Keratinocyte (primary cell): ENCODE measurements around the gene CARD9. TPM values are rescaled to one million over a fixed set of nuclear protein-coding genes. Genes with fewer than 3 reads are reported as not detected.

Experiments
- DNase-seq: peaks from one replicate; pipeline ENCODE4 v3.0.0-alpha.2; 2011; ENCODE audit warnings: low read depth, missing footprints, low spot score
- FAIRE-seq: peaks from 2 replicates; lab custom pipeline; 2011; peaks lifted over from hg19 to GRCh38; lab: Jason Lieb, UNC
- H2AFZ ChIP-seq: 2 replicates; pipeline ENCODE4 v1.6.0; 2012; ENCODE audit warnings: low read length, control low read depth, inconsistent platforms; ENCODE audit not compliant: control insufficient read depth
- H3K27ac ChIP-seq: 2 replicates; pipeline ENCODE4 v1.5.1; 2011; ENCODE audit warnings: low read length; ENCODE audit not compliant: control insufficient read depth, insufficient read depth
- H3K27me3 ChIP-seq: 3 replicates; pipeline ENCODE4 v1.6.0; 2011; ENCODE audit warnings: low read length; ENCODE audit not compliant: control insufficient read depth, insufficient read depth; ENCODE audit errors: extremely low read depth
- H3K36me3 ChIP-seq, 2 experiments: 2 replicates in 1 of 2; 3 replicates in 1 of 2; pipeline ENCODE4 v1.5.1; 2011; ENCODE audit warnings: low read length in 2 of 2, mild to moderate bottlenecking in 1 of 2; ENCODE audit not compliant: control insufficient read depth in 2 of 2, insufficient read depth in 2 of 2; ENCODE audit errors: extremely low read depth in 1 of 2
- H3K4me1 ChIP-seq: 3 replicates; pipeline ENCODE4 v1.5.1; 2011; ENCODE audit warnings: low read length; ENCODE audit not compliant: control insufficient read depth, insufficient read depth; ENCODE audit errors: extremely low read depth
- H3K4me2 ChIP-seq: 3 replicates; pipeline ENCODE4 v1.6.0; 2011; ENCODE audit warnings: low read depth, low read length; ENCODE audit not compliant: control insufficient read depth, insufficient read depth; ENCODE audit errors: extremely low read depth
- H3K4me3 ChIP-seq, 3 experiments: fragments of 200-600 bp in 1 of 3; sonication (generic) in 1 of 3; 2 replicates in 2 of 3; 3 replicates in 1 of 3; pipeline ENCODE4 v1.5.1; 2011 to 2016; ENCODE audit warnings: low read length in 3 of 3, mild to moderate bottlenecking in 3 of 3, control low read depth in 2 of 3, inconsistent platforms in 1 of 3, low read depth in 1 of 3, mixed read lengths in 1 of 3, mixed run types in 1 of 3, moderate library complexity in 1 of 3; ENCODE audit not compliant: control insufficient read depth in 2 of 3, insufficient read depth in 2 of 3; ENCODE audit errors: extremely low read depth in 1 of 3
- H3K79me2 ChIP-seq: 2 replicates; pipeline ENCODE4 v1.6.0; 2012; ENCODE audit warnings: low read length; ENCODE audit not compliant: control insufficient read depth, insufficient read depth
- H3K9ac ChIP-seq: 3 replicates; pipeline ENCODE4 v1.6.0; 2011; ENCODE audit warnings: low read length; ENCODE audit not compliant: control insufficient read depth, insufficient read depth; ENCODE audit errors: extremely low read depth
- H3K9me1 ChIP-seq: 3 replicates; pipeline ENCODE4 v1.6.0; 2011; ENCODE audit warnings: low read length; ENCODE audit not compliant: control insufficient read depth, insufficient read depth; ENCODE audit errors: extremely low read depth
- H3K9me3 ChIP-seq: 2 replicates; pipeline ENCODE4 v1.5.1; 2012; ENCODE audit warnings: low read depth, low read length; ENCODE audit not compliant: control insufficient read depth
- H4K20me1 ChIP-seq: 3 replicates; pipeline ENCODE4 v1.6.0; 2011; ENCODE audit warnings: low read length; ENCODE audit not compliant: control insufficient read depth, insufficient read depth; ENCODE audit errors: extremely low read depth
- CTCF ChIP-seq, 3 experiments: IDR thresholded peaks in 1 of 3; conservative IDR thresholded peaks in 1 of 3; optimal IDR thresholded peaks in 1 of 3; 2 replicates in 2 of 3; 3 replicates in 1 of 3; pipeline versions ENCODE3 to v1.5.1; 2011; ENCODE audit warnings: low read length in 3 of 3, mild to moderate bottlenecking in 3 of 3, moderate library complexity in 2 of 3, control low read depth in 1 of 3, inconsistent platforms in 1 of 3; ENCODE audit not compliant: insufficient read depth in 2 of 3; ENCODE audit errors: extremely low read depth in 1 of 3
- EZH2 ChIP-seq: IDR thresholded peaks from one replicate; pipeline ENCODE4 v1.6.1; 2012; ENCODE audit warnings: inconsistent platforms, mild to moderate bottlenecking, low read length, moderate library complexity
- dilution Hi-C: fragments of 300-500 bp; cut with MboI; formaldehyde crosslinking; loops from one replicate; pipeline ENCODE4 v1.7.0; 2020; ENCODE audit warnings: low sequenced_read_pairs; ENCODE audit not compliant: extremely low pct_ligation_motif_present
- polyA plus RNA-seq, 5 experiments: library from polyadenylated mRNA; depleted of rRNA in 3 of 5; stranded (reverse) in 3 of 5; stranded (forward) in 1 of 5; unstranded in 1 of 5; fragments of >200 nt; gene quantifications; 1 replicate in 1 of 5; 2 replicates in 3 of 5; 3 replicates in 1 of 5; pipeline versions ENCODE4 v1.2.1 to v1.2.3, GENCODE V29; 2011 to 2012; ENCODE audit warnings: missing spikeins in 2 of 5, low read depth in 1 of 5, low replicate concordance in 1 of 5

The CARD9 gene
- polyA plus RNA-seq, 1 donor (not counting 4 experiments of a cell fraction or from before 2014, with no cell fraction given): 0.07 TPM

- Histone ChIP-seq H3K27ac (no peak overlapping the region), H3K79me2 (no peaks in the 10 kb centered on the region), H3K9me1 (no peaks in the 10 kb centered on the region), H3K36me3 (peaks cover 25 to 45% of the 10 kb centered on the region in 2 experiments), H3K9me3 (no peaks in the 10 kb centered on the region), H3K4me3 (no peak overlapping the region), H3K4me2 (no peak overlapping the region), H3K27me3 (no peaks in the 10 kb centered on the region), H3K4me1 (no peaks in the 10 kb centered on the region), H2AFZ (no peak overlapping the region), H4K20me1 (peaks cover 2% of the 10 kb centered on the region), H3K9ac (no peak overlapping the region)
- dilution Hi-C loops: no loop called here
- FAIRE-seq (no peak), DNase-seq (no peak)
- no peak for TF ChIP-seq EZH2
- TF ChIP-seq CTCF (optimal IDR thresholded peaks at IDR 0.05 in 1 of 3, IDR thresholded peaks at IDR 0.05 in 1 of 3, conservative IDR thresholded peaks at IDR 0.05 in 1 of 3; ENCODE audit: extremely low read depth in 1 of 3, insufficient read depth in 2 of 3, low read length in 3 of 3): no peak
Observed at GRCh38 chr9:136379401-136379800, 5.9 kb upstream of the CARD9 start.

GRCh38 chr9:136379003-136379287 is 5.5 kb upstream of the CARD9 start:
- H3K27me3 ChIP-seq: no peaks in the 10 kb centered on the region

More at GRCh38 chr9:136379003-136379287, 5.5 kb upstream of the CARD9 start:
- Histone ChIP-seq H3K9me3 (no peaks in the 10 kb centered on the region), H2AFZ (no peak overlapping the region), H3K79me2 (no peaks in the 10 kb centered on the region), H4K20me1 (peaks cover 2% of the 10 kb centered on the region), H3K4me2 (no peak overlapping the region), H3K4me1 (no peaks in the 10 kb centered on the region), H3K9ac (no peak overlapping the region), H3K36me3 (peaks cover 20 to 41% of the 10 kb centered on the region in 2 experiments), H3K9me1 (no peaks in the 10 kb centered on the region), H3K27ac (no peak overlapping the region), H3K4me3 (no peak overlapping the region)
- DNase-seq (no peak), FAIRE-seq (no peak)
- dilution Hi-C loops: no loop called here
- TF ChIP-seq EZH2: no peak
- TF ChIP-seq CTCF (optimal IDR thresholded peaks at IDR 0.05 in 1 of 3, IDR thresholded peaks at IDR 0.05 in 1 of 3, conservative IDR thresholded peaks at IDR 0.05 in 1 of 3; ENCODE audit: extremely low read depth in 1 of 3, insufficient read depth in 2 of 3, low read length in 3 of 3): no peak
